Measurements from ENCODE around the gene TRAPPC5. TPM values are rescaled to one million over a fixed set of nuclear protein-coding genes. Genes with fewer than 3 reads are reported as not detected.

TRAPPC5 gene
- total and polyA plus RNA-seq, 10 of the 15 experiments (the other 5 are each of a cell fraction or from before 2014, with no cell fraction given): 4.2 to 210 (median 89.1) TPM

DNA sequence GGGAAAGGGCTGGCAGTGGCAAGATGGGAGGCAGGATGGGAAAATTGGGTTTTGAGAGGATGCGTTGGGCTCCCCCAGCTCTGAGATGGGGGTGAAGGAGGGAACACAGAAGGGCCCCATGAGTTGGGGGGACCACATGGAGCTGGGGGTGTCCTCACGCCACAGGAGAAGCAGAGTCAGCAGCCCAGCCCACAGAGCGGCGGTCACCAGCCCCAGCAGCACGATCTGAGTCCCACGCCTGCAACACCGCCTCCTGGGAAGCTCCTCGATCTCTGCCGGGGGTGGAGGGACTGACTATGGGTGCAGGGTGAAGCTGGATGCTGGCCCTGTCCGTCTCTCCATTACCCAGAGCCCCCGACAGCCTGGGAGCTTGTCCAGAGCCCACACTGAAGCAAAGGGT lies 17.9 kb downstream of the TRAPPC5 start:
- no peaks in the 10 kb centered on the region for H3K27me3 ChIP-seq (replicated peaks in 1 of 2; ENCODE audit: control insufficient read depth in 2 of 2, insufficient read depth in 2 of 2, low read length in 1 of 2)
- ChIA-PET CTCF (interaction anchor here (0.8 to 5.0 kb wide), 7 partner anchors 15 to 130 kb away, joined by 3 to 32 read pairs (median 5); partner anchors contain the start of gene TRAPPC5), SMC1A (ENCODE audit: uncharacterized antibody, unreplicated experiment) (interaction anchor here (0.6 to 5.5 kb wide), 9 partner anchors 8 to 101 kb away, joined by 4 to 26 read pairs (median 4); partner anchors contain the start of gene TRAPPC5), POLR2A (interaction anchor here (0.6 to 2.1 kb wide), 7 partner anchors 8 to 124 kb away, joined by 3 to 11 read pairs (median 4); partner anchors contain the start of gene TRAPPC5), RAD21 (ENCODE audit: unreplicated experiment) (interaction anchor here (0.6 to 2.9 kb wide), 8 partner anchors 8 to 245 kb away, joined by 3 to 19 read pairs (median 5); partner anchors contain the start of genes TIMM44 and TRAPPC5)
- FAIRE-seq (no peak), ATAC-seq (peak; percentile 6; the same call in 2 of the 3 replicates), DNase-seq (ENCODE audit: low read depth, low spot score) (no peak)
- peaks cover 43% of the 10 kb centered on the region for H3K4me1 ChIP-seq (ENCODE audit: control insufficient read depth, insufficient read depth, low read length)
- in situ Hi-C loops (cut with MboI): no loop called here
- H3K27ac ChIP-seq (ENCODE audit: control insufficient read depth, insufficient read depth): peak overlapping the region; percentile 94
- peak overlapping the region; percentile 88 for H3K9ac ChIP-seq (ENCODE audit: control insufficient read depth, insufficient read depth, low read length)
- intact Hi-C loops (cut with micrococcal nuclease; ENCODE audit: unreplicated experiment): no loop called here
- H3K4me2 ChIP-seq (ENCODE audit: control insufficient read depth, insufficient read depth): peak overlapping the region; percentile 97
- no peaks in the 10 kb centered on the region for H4K20me1 ChIP-seq (ENCODE audit: control insufficient read depth, insufficient read depth)
- WGBS (ENCODE audit: insufficient coverage, insufficient replicate concordance, low lambda C conversion rate, missing lambda C conversion rate): 81% methylated on average over 11 of the region's 11 CpGs
- peak overlapping the region; percentile 100 for H3K4me3 ChIP-seq
- peak; percentile 53 for TF ChIP-seq IKZF1 (conservative IDR thresholded peaks at IDR 0.05)
- TF ChIP-seq GATAD2B (conservative IDR thresholded peaks at IDR 0.05; ENCODE audit: low read depth): peak; percentile 21; the same call in 1 of the 2 replicates
- 0 out of 2 replicates have a peak, but pooled peaks have one; percentile 31 for TF ChIP-seq POLR2A (IDR thresholded peaks at IDR 0.05; ENCODE audit: low read depth, low read length)
- peak in 1 of 2 experiments; percentile 61; a peak in 1 of 4 replicates for TF ChIP-seq BHLHE40 (IDR thresholded peaks at IDR 0.05; ENCODE audit: borderline replicate concordance in 1 of 2, low read depth in 2 of 2, low read length in 1 of 2)
- no peak for TF ChIP-seq NFIC (IDR thresholded peaks at IDR 0.05; ENCODE audit: low read depth, low read length)
- TF ChIP-seq ZNF687 (IDR thresholded peaks at IDR 0.05): 0 out of 2 replicates have a peak, but pooled peaks have one; percentile 51
- no peak for TF ChIP-seq ZBTB4 (CRISPR knock-in tag; IDR thresholded peaks at IDR 0.05)
- H3K79me2 ChIP-seq (ENCODE audit: control insufficient read depth, insufficient read depth, low read length): peaks cover 74% of the 10 kb centered on the region
- BruUV-seq (replicated peaks): no TSS peak
- peaks cover 6 to 16% of the 10 kb centered on the region in 2 experiments; a peak in 3 of 4 replicates for H3K36me3 ChIP-seq (ENCODE audit: control insufficient read depth in 2 of 2, insufficient read depth in 2 of 2, low read length in 1 of 2)
- no peak overlapping the region for H2AFZ ChIP-seq (ENCODE audit: control insufficient read depth, low read depth, low read length)
- no peaks in the 10 kb centered on the region; the same call in 2 of the 3 replicates for H3K9me3 ChIP-seq (replicated peaks; ENCODE audit: control insufficient read depth, insufficient read depth, low read length)

Data from GM12878 (cell line).